Measurements from ENCODE around the gene FAF1. TPM values are rescaled to one million over a fixed set of nuclear protein-coding genes. Genes with fewer than 3 reads are reported as not detected.

The FAF1 gene
- total and polyA plus RNA-seq, 2 of the 8 experiments (the other 6 are each of a cell fraction or from before 2014, with no cell fraction given): 10.8 to 65.9 TPM

GRCh38 chr1:50426702-50427085 lies 533.4 kb downstream of the FAF1 start (continued):
- TF ChIP-seq CTCF (IDR thresholded peaks at IDR 0.05; ENCODE audit: control extremely low read depth in 1 of 3, insufficient read depth in 1 of 3, low read depth in 1 of 3, low read length in 3 of 3) (no peak), PHF8 (conservative IDR thresholded peaks at IDR 0.05; ENCODE audit: low read depth, low read length) (no peak), JUND (IDR thresholded peaks at IDR 0.05; ENCODE audit: low read length) (no peak), KDM5A (IDR thresholded peaks at IDR 0.05; ENCODE audit: low read length) (no peak)

Data from H1 (cell line).